Smooth muscle cell (in vitro differentiated cells): ENCODE data around the gene KMT2C. TPM values are rescaled to one million over a fixed set of nuclear protein-coding genes. Genes with fewer than 3 reads are reported as not detected.
"Not testable (repeated sequence)": the region's sequence is repeated elsewhere in the genome, so short reads cannot be mapped to it uniquely, and the experiment has no call there.

Experiments used
- DNase-seq: peaks from one replicate; lab custom pipeline; 2025; ENCODE audit not compliant: unreplicated experiment; lab: John Stamatoyannopoulos, UW
- H2AFZ ChIP-seq: fragments of 200-600 bp; sonication (generic); 2 replicates; pipeline ENCODE4 v1.6.0; 2016; ENCODE audit warnings: antibody characterized with exemption, low read depth, mild to moderate bottlenecking
- H3F3A ChIP-seq: fragments of 200-600 bp; sonication (generic); 2 replicates; pipeline ENCODE4 v1.6.0; 2017; ENCODE audit warnings: antibody characterized with exemption, low read depth
- H3K27ac ChIP-seq: fragments of 200-600 bp; sonication (generic); 2 replicates; pipeline ENCODE4 v1.5.1; 2016; ENCODE audit warnings: low read depth, mild to moderate bottlenecking
- H3K27me3 ChIP-seq: fragments of 200-600 bp; sonication (generic); 2 replicates; pipeline ENCODE4 v1.6.1; 2016; ENCODE audit warnings: low read depth, mild to moderate bottlenecking
- H3K36me3 ChIP-seq: fragments of 200-600 bp; sonication (generic); 2 replicates; pipeline ENCODE4 v1.5.1; 2016; ENCODE audit warnings: low read depth
- H3K4me1 ChIP-seq: fragments of 200-600 bp; sonication (generic); 2 replicates; pipeline ENCODE4 v1.5.1; 2016; ENCODE audit warnings: low read depth
- H3K4me2 ChIP-seq: fragments of 200-600 bp; sonication (generic); 2 replicates; pipeline ENCODE4 v1.6.0; 2016; ENCODE audit warnings: mild to moderate bottlenecking
- H3K4me3 ChIP-seq: fragments of 200-600 bp; sonication (generic); 2 replicates; pipeline ENCODE4 v1.5.1; 2016; ENCODE audit warnings: mild to moderate bottlenecking
- H3K79me2 ChIP-seq: fragments of 200-600 bp; sonication (generic); 2 replicates; pipeline ENCODE4 v1.6.0; 2016; ENCODE audit warnings: low read depth, mild to moderate bottlenecking
- H3K9ac ChIP-seq: fragments of 200-600 bp; sonication (generic); 2 replicates; pipeline ENCODE4 v1.6.0; 2016; ENCODE audit warnings: low read depth
- H3K9me3 ChIP-seq: fragments of 200-600 bp; sonication (generic); replicated peaks from 2 replicates; pipeline ENCODE4 v1.5.1; 2016; ENCODE audit warnings: low read depth
- H4K20me1 ChIP-seq: fragments of 200-600 bp; sonication (generic); 2 replicates; pipeline ENCODE4 v1.6.0; 2016; ENCODE audit warnings: low read depth
- WGBS: methylation state at CpG from one replicate; pipeline ENCODE4 v1.1.7; 2016; ENCODE audit warnings: low lambda C conversion rate; 5-methylcytosine and 5-hydroxymethylcytosine counted together
- polyA plus RNA-seq: library from polyadenylated mRNA; unstranded; fragments of >200 nt; fragmentation: Nextera tagmentation; extraction: Ambion mirVana; gene quantifications from 2 replicates; pipeline ENCODE4 v1.2.1, GENCODE V29; 2016
- total RNA-seq: library from RNA; depleted of rRNA; stranded (reverse); fragments of >200 nt; gene quantifications from 2 replicates; pipeline ENCODE4 v1.2.3, GENCODE V29; 2014
- TF ChIP-seq, protein P1 (sequence below): fragments of 200-600 bp; sonication (generic); IDR thresholded peaks from 2 replicates; pipeline ENCODE4 v1.5.1; 2017; ENCODE audit warnings: borderline replicate concordance, mild to moderate bottlenecking, antibody characterized with exemption; ENCODE audit not compliant: insufficient read depth, poor library complexity, severe bottlenecking

The KMT2C gene
- total and polyA plus RNA-seq, 2 experiments from 2014 or later, result 10.1 to 36.7 TPM

DNA sequence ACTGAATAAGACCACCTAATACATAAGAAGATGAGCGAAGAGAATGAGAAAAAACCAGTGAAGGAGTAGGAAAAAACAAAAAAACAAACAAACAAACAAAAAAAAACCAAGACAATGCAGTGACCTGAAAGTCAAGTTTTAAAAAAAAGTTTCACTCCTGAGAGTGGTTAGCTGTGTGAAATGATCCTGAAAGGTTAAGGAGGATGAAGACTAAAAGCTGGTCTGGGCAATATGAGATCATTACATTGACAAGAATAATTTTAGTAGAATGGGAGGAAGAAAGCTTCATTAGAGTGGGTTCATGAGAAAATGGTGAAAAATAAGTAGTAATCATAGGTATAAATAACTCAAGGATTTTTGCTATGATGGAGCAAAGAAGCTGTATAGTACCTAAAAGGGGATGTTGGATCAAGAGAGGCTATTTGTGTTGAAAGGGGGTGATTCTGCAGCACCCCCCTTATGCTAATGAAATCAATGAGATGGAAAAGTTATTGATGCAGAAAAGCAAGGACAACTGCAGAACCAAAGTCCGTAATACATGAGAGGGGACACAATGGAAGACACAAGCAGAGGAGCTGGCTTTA is 80.2 kb downstream of the KMT2C start:
- peaks cover 72% of the 10 kb centered on the region for H3K79me2 ChIP-seq
- DNase-seq, result no peak
- H3K27me3 ChIP-seq, result no peaks in the 10 kb centered on the region
- no peak overlapping the region for H3K9ac ChIP-seq
- H3K4me2 ChIP-seq, result no peak overlapping the region
- no peak overlapping the region for H2AFZ ChIP-seq
- H3K9me3 ChIP-seq, result no peaks in the 10 kb centered on the region
- peaks cover 4% of the 10 kb centered on the region for H3F3A ChIP-seq
- no peaks in the 10 kb centered on the region for H3K4me1 ChIP-seq
- TF ChIP-seq, protein P1, sequence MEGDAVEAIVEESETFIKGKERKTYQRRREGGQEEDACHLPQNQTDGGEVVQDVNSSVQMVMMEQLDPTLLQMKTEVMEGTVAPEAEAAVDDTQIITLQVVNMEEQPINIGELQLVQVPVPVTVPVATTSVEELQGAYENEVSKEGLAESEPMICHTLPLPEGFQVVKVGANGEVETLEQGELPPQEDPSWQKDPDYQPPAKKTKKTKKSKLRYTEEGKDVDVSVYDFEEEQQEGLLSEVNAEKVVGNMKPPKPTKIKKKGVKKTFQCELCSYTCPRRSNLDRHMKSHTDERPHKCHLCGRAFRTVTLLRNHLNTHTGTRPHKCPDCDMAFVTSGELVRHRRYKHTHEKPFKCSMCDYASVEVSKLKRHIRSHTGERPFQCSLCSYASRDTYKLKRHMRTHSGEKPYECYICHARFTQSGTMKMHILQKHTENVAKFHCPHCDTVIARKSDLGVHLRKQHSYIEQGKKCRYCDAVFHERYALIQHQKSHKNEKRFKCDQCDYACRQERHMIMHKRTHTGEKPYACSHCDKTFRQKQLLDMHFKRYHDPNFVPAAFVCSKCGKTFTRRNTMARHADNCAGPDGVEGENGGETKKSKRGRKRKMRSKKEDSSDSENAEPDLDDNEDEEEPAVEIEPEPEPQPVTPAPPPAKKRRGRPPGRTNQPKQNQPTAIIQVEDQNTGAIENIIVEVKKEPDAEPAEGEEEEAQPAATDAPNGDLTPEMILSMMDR, result no peak
- no peak overlapping the region for H3K27ac ChIP-seq
- 74% methylated on average over 2 of the region's 2 CpGs for WGBS
- no peaks in the 10 kb centered on the region for H3K36me3 ChIP-seq
- H3K4me3 ChIP-seq, result no peak overlapping the region
- peaks cover 74% of the 10 kb centered on the region for H4K20me1 ChIP-seq

DNA sequence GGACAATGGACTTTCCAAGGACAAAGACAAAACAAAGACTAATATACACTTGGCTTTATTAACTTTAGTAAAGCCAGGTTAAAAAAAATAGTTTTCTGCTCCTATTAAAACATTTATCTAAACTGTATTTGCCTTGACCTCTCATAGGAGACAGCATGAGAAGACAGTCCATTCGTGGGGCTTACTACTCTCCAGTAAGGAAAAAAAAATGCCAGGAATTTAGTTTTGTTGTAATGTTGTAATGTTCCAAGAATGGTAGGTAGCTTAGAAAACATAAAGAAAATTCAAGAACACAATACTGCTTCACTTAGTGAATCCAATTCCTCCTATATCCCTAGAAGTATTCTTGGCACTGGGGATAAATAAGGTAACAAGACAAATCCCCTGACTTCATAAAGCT is 81.7 kb downstream of the KMT2C start:
- no peaks in the 10 kb centered on the region for H3K4me1 ChIP-seq
- no peaks in the 10 kb centered on the region for H3K27me3 ChIP-seq
- peaks cover 60% of the 10 kb centered on the region for H4K20me1 ChIP-seq
- peaks cover 4% of the 10 kb centered on the region for H3F3A ChIP-seq
- H3K9ac ChIP-seq, result no peak overlapping the region
- TF ChIP-seq, protein P1, result no peak
- peaks cover 73% of the 10 kb centered on the region for H3K79me2 ChIP-seq
- WGBS, result 40% methylated on average over 1 of the region's 1 CpG
- H3K4me2 ChIP-seq, result no peak overlapping the region
- DNase-seq, result no peak
- H3K9me3 ChIP-seq, result no peaks in the 10 kb centered on the region
- H2AFZ ChIP-seq, result no peak overlapping the region
- no peaks in the 10 kb centered on the region for H3K36me3 ChIP-seq
- peak overlapping the region; percentile 20 for H3K27ac ChIP-seq
- no peak overlapping the region for H3K4me3 ChIP-seq

DNA sequence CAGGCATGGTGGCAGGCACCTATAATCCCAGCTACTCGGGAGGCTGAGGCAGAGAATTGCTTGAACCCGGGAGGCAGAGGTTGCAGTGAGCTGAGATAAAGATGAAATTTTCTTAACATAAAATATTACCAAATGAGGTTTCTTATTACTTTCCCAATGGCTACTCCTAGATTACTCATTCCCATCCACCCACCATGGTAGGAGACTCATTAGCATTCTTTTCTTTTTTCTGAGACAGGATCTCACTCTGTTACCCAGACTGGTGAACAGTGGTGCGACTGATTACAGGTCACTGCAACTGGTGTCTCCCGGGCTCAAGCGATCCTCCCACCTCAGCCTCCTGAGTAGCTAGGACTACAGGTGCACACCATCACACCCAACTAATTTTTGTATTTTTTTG is 82.5 kb downstream of the KMT2C start:
- Histone ChIP-seq H3K79me2 (peaks cover 71% of the 10 kb centered on the region), H4K20me1 (peaks cover 52% of the 10 kb centered on the region), H3K27ac (peak overlapping the region; percentile 20)
- not testable (repeated sequence) for H3K4me3 ChIP-seq, H3K9ac ChIP-seq, H3F3A ChIP-seq, H2AFZ ChIP-seq, H3K9me3 ChIP-seq, H3K36me3 ChIP-seq, H3K27me3 ChIP-seq, H3K4me1 ChIP-seq, H3K4me2 ChIP-seq, DNase-seq
- 96% methylated on average over 5 of the region's 5 CpGs for WGBS

DNA sequence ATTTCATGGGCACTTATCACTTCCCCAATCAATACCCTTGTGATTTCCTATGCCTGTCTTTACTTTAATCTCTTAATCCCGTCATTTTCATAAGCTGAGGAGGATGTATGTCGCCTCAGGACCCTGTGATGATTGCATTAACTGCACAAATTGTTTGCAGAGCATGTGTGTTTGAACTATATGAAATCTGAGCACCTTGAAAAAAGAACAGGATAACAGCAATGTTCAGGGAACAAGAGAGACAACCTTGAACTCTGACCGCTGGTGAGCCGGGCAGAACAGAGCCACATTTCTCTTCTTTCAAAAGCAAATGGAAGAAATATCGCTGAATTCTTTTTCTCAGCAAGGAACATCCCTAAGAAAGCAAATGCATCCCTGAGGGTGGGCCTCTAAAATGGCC is 84.1 kb downstream of the KMT2C start:
- not testable (repeated sequence) for H3K9ac ChIP-seq
- WGBS, result 94% methylated on average over 5 of the region's 5 CpGs

DNA sequence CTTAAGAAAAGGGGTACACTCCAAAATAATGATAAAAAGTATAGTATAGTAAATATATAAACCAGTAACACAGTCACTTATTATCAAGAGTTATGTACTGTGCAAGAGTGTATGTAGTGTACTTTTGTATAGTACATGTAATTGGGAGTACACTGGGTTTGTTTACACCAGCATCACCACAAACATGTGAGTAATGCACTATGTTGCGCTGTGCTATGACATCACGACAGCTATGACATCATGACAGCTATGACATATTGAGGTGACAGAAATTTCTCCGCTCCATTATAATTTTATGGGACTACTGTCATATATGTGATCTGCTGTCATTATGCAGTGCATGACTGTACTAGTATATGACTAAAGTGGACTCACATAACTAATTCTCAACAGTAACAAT is 84.6 kb downstream of the KMT2C start:
- Histone ChIP-seq H2AFZ (no peak overlapping the region), H3K4me1 (no peaks in the 10 kb centered on the region), H3K27ac (no peak overlapping the region), H3K9me3 (no peaks in the 10 kb centered on the region), H3K4me2 (no peak overlapping the region), H3K9ac (no peak overlapping the region), H3F3A (peaks cover 4% of the 10 kb centered on the region), H3K79me2 (peaks cover 80% of the 10 kb centered on the region), H3K36me3 (peaks cover 8% of the 10 kb centered on the region), H4K20me1 (peaks cover 42% of the 10 kb centered on the region), H3K27me3 (no peaks in the 10 kb centered on the region), H3K4me3 (no peak overlapping the region)
- DNase-seq, result no peak
- TF ChIP-seq, protein P1, result no peak
- WGBS, result 100% methylated on average over 3 of the region's 3 CpGs

More for the DNA sequence above, 84.1 kb downstream of the KMT2C start:
- peaks cover 79% of the 10 kb centered on the region for H3K79me2 ChIP-seq
- H3K36me3 ChIP-seq, H3K4me2 ChIP-seq, H3K9me3 ChIP-seq, H3K27ac ChIP-seq, H3K27me3 ChIP-seq, H3K4me3 ChIP-seq, H3F3A ChIP-seq, H3K4me1 ChIP-seq, H2AFZ ChIP-seq, DNase-seq: not testable (repeated sequence)
- H4K20me1 ChIP-seq, result peaks cover 42% of the 10 kb centered on the region
